AG08396 (cell line): Measurements from ENCODE around the gene LDLRAD4.

Source experiments
- DNase-seq: peaks from one replicate; pipeline ENCODE4 v3.0.0; 2012; ENCODE audit warnings: low spot score, mixed read lengths

The LDLRAD4 gene

GRCh38 chr18:13447621-13448334, 229.2 kb downstream of the LDLRAD4 start:
- DNase-seq, result peak; percentile 42

GRCh38 chr18:13448335-13448795, 229.8 kb downstream of the LDLRAD4 start:
- DNase-seq, result no peak

GRCh38 chr18:13449651-13450050, 231.1 kb downstream of the LDLRAD4 start:
- no peak for DNase-seq

- no peak for DNase-seq
Measured at GRCh38 chr18:13450289-13451212, 232.0 kb downstream of the LDLRAD4 start.

GRCh38 chr18:13451213-13451540, 232.6 kb downstream of the LDLRAD4 start:
- no peak for DNase-seq

GRCh38 chr18:13451661-13452387, 233.3 kb downstream of the LDLRAD4 start:
- no peak for DNase-seq

- DNase-seq, result no peak
Measured at GRCh38 chr18:13452388-13452811, 233.8 kb downstream of the LDLRAD4 start.

- no peak for DNase-seq
Measured at GRCh38 chr18:13452871-13453680, 234.5 kb downstream of the LDLRAD4 start.

GRCh38 chr18:13453714-13454113, 235.2 kb downstream of the LDLRAD4 start:
- no peak for DNase-seq

- no peak for DNase-seq
Measured at GRCh38 chr18:13454363-13455150, 236.0 kb downstream of the LDLRAD4 start.

- no peak for DNase-seq
Measured at GRCh38 chr18:13455471-13455870, 236.9 kb downstream of the LDLRAD4 start.

GRCh38 chr18:13455960-13456481, 237.5 kb downstream of the LDLRAD4 start:
- no peak for DNase-seq

- no peak for DNase-seq
Measured at GRCh38 chr18:13456736-13457271, 238.2 kb downstream of the LDLRAD4 start.

- no peak for DNase-seq
Measured at GRCh38 chr18:13457327-13457726, 238.8 kb downstream of the LDLRAD4 start.

GRCh38 chr18:13460946-13461345, 242.4 kb downstream of the LDLRAD4 start:
- no peak for DNase-seq

- no peak for DNase-seq
Measured at GRCh38 chr18:13461469-13461868, 242.9 kb downstream of the LDLRAD4 start.

- no peak for DNase-seq
Measured at GRCh38 chr18:13461936-13462335, 243.4 kb downstream of the LDLRAD4 start.

GRCh38 chr18:13462686-13463085, 244.1 kb downstream of the LDLRAD4 start:
- no peak for DNase-seq

GRCh38 chr18:13463526-13464210, 245.1 kb downstream of the LDLRAD4 start:
- no peak for DNase-seq
